D721Med (cell line): Measurements from ENCODE around the gene SLC45A2.

Experiments used
- DNase-seq: peaks from one replicate; pipeline ENCODE4 v3.0.0; 2011; ENCODE audit warnings: low spot score; ENCODE audit not compliant: insufficient read length
- FAIRE-seq: peaks from 2 replicates; lab custom pipeline; 2011; peaks lifted over from hg19 to GRCh38; lab: Jason Lieb, UNC
- TF ChIP-seq, protein P1 (sequence below): IDR thresholded peaks from 2 replicates; pipeline ENCODE4 v1.5.1; 2012; ENCODE audit warnings: mild to moderate bottlenecking, control low read depth; ENCODE audit not compliant: insufficient read depth; ENCODE audit errors: missing control alignments

SLC45A2 gene

DNA sequence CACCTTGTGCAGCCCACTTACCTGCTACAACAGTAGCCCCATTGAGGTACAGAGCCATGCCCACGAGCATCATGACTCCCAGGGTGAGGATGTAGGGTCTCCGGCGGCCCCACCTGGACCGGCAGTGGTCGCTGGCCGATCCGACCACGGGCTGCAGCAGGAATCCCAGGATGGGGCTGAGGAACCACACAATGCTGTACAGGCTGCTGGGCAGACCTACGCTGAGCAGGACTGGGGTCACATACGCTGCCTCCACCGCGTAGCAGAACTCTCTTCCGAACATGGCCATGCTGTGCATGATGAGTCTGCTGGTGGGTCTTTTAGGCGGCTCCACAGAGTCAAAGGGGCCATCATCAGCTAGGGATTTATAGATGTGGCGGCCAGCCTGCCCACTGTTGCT is 315 bp downstream of the SLC45A2 start:
- FAIRE-seq: no peak
- TF ChIP-seq, protein P1, sequence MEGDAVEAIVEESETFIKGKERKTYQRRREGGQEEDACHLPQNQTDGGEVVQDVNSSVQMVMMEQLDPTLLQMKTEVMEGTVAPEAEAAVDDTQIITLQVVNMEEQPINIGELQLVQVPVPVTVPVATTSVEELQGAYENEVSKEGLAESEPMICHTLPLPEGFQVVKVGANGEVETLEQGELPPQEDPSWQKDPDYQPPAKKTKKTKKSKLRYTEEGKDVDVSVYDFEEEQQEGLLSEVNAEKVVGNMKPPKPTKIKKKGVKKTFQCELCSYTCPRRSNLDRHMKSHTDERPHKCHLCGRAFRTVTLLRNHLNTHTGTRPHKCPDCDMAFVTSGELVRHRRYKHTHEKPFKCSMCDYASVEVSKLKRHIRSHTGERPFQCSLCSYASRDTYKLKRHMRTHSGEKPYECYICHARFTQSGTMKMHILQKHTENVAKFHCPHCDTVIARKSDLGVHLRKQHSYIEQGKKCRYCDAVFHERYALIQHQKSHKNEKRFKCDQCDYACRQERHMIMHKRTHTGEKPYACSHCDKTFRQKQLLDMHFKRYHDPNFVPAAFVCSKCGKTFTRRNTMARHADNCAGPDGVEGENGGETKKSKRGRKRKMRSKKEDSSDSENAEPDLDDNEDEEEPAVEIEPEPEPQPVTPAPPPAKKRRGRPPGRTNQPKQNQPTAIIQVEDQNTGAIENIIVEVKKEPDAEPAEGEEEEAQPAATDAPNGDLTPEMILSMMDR: no peak
- no peak for DNase-seq

DNA sequence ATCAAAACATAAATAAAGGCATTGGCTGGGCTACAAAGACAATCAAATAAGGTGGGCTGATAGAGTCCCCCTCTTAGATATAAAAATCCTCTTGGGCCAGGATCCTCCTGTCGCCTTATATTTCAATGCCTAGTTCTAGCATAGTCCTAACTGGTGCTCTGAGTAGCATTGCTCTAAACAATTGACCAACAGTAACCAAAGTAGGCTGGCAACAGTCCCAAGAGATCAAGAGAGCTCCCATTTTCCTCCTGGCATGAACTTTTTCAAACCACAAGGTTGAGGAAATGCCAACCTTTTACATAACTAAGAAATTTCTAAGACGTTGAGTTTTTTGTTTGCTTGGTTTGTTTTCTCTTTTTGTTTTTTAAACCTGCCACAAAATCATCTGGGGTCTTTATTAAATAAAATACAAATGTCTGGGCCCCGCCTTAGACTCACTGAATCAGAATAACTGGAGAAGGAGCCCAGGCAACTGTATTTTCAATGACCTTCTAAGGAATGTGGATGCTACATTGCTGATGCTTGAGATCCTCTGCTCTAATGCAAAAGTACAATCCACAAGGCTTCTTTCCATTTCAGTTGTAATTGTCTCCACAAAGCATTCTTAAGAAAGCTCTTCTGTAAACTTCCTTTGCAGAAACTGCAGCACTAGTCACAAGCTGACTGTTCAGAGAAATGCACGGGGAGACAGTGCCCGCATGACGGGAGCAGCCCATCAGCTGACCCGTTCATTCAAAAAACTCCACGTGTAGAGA is 2.9 kb downstream of the SLC45A2 start:
- FAIRE-seq (no peak), DNase-seq (no peak)
- TF ChIP-seq, protein P1: no peak

DNA sequence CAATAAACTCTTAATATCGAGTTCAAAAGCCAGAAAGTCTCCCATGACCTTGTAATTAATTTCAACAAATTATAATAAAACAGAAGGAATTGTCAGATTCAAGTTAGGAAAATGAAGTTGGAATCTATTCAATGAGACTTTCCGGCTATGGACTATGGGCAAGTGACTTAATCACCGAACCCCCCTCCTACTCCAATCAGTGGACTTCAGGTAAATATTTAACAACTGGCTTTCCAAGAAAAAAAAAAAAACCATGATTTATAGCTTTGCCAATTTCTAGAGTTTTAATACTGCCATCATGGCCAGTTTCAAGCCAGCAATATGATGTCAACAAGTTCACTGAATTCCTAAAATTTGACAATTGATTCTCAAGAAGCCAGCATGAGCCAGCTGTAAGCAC is 4.5 kb downstream of the SLC45A2 start:
- TF ChIP-seq, protein P1: no peak
- DNase-seq (no peak), FAIRE-seq (no peak)

DNA sequence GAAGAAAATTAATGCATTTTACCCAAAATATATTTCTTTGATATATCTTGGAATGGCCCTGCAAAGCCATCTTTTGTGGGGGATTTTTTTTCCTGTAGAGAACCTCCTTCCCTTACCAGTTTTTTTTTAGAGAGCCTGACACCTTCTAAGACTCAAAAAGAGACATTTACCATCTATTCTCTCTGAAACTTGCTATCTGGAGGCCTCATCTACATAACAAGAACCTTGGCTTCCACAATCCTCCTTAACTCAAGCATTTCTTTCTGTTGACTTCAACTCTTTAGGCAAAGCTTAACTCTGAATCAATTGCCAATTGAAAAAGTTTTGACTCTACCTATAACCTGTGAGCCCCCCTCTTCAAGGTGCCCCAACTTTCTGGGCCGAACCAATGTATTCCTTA is 6.2 kb downstream of the SLC45A2 start:
- TF ChIP-seq, protein P1: no peak
- FAIRE-seq (no peak), DNase-seq (no peak)

DNA sequence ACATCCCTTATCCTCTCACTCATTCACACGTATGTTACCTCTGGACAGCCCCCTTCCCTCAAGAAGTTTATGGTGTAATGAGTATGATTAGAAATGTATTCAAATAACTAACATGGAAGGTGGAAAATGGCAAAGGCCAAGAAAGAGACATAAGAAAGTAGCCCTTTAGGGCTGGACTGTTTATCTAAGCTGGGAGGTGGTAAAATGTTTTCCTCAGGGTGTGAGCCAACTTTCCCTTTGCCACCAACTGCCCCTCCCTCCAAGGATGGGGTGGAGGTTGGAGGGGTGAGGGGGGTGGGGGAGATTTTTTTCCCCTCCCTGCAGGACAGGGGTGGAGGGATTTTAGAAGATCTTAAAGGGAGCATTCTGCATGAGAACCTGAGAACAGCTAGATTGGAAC is 8.2 kb downstream of the SLC45A2 start:
- no peak for FAIRE-seq
- DNase-seq: no peak
- TF ChIP-seq, protein P1: no peak

DNA sequence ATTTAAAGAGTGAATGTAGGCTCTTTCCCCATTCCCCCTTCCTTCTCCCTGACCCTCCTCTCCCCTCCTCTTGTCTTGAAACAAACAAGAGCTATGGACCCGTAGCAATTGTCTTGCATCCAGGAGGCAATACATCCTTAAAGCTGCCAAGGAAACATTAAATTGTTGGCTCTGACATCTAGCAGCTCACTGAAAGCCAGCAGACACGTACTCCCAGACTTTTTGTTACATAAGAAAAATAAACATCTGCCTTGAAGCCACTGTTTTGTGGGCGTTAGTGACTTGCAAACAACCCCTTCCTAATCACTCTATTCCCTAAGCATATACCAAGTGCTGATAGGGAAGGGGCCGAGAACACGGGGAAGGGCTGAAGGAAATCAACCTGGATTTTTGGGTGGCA is 8.6 kb downstream of the SLC45A2 start:
- DNase-seq (no peak), FAIRE-seq (no peak)
- TF ChIP-seq, protein P1: no peak

DNA sequence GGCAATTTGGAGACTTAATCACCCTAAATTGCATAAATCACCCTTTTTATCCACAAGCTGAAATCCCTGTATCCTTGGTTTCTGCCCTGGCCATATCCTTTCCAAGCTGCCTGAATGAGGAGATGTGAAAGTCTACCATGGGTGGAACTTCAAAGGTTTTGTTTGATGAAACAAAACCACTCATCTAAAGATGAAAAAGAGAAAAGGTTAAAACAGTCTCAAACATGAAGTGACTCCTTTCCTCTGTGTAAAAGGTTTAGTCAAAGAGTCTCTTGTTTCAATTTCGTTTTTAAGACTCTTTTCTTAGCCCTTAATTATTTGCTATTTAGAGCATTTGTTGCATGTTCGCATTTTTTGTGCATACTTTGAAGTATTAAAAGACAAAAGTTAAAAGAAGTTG is 11.2 kb downstream of the SLC45A2 start:
- FAIRE-seq (no peak), DNase-seq (no peak)
- TF ChIP-seq, protein P1: no peak
